Duodenal mucosa (tissue), 2 donors: ENCODE results near the gene FAIM2.

Experiments
- H3K27ac ChIP-seq: one replicate; pipeline ENCODE4 v1.7.0; 2013; ENCODE audit warnings: low read depth, low read length
- H3K27me3 ChIP-seq, 2 donors: one replicate each; pipeline ENCODE4 v1.7.0; 2013; ENCODE audit warnings: low read length in 2 of 2, control low read depth in 1 of 2; ENCODE audit not compliant: insufficient read depth in 2 of 2, control insufficient read depth in 1 of 2
- H3K36me3 ChIP-seq, 2 donors: one replicate each; pipeline ENCODE4 v1.7.0; 2013; ENCODE audit warnings: low read length in 2 of 2, control low read depth in 1 of 2; ENCODE audit not compliant: insufficient read depth in 2 of 2, control insufficient read depth in 1 of 2
- H3K4me1 ChIP-seq, 2 donors: one replicate each; pipeline ENCODE4 v1.7.0; 2013; ENCODE audit warnings: low read length in 2 of 2, control low read depth in 1 of 2; ENCODE audit not compliant: insufficient read depth in 2 of 2, control insufficient read depth in 1 of 2
- H3K4me3 ChIP-seq, 2 donors: one replicate each; pipeline ENCODE4 v1.7.0; 2013; ENCODE audit warnings: low read length in 2 of 2, low read depth in 1 of 2
- H3K9ac ChIP-seq, 2 donors: one replicate each; pipeline ENCODE4 v1.7.0; 2013; ENCODE audit warnings: low read length in 2 of 2, low read depth in 1 of 2
- H3K9me3 ChIP-seq, 2 donors: one replicate each; pipeline ENCODE4 v1.7.0; 2013; ENCODE audit warnings: low read length in 2 of 2, control low read depth in 1 of 2; ENCODE audit not compliant: control insufficient read depth in 1 of 2

FAIM2 gene

GRCh38 chr12:49825360-49825970 is 78.2 kb downstream of the FAIM2 start:
- Histone ChIP-seq H3K4me1 (peaks cover 26 to 45% of the 10 kb centered on the region in 2 donors), H3K36me3 (no peaks in the 10 kb centered on the region), H3K4me3 (no peak overlapping the region), H3K9ac (no peak overlapping the region), H3K27me3 (no peaks in the 10 kb centered on the region), H3K9me3 (no peaks in the 10 kb centered on the region), H3K27ac (peak overlapping the region; percentile 17)

- no peaks in the 10 kb centered on the region for H3K36me3 ChIP-seq
- H3K27me3 ChIP-seq: no peaks in the 10 kb centered on the region
- no peak overlapping the region for H3K9ac ChIP-seq
- no peaks in the 10 kb centered on the region for H3K9me3 ChIP-seq
- H3K4me3 ChIP-seq: no peak overlapping the region
- H3K4me1 ChIP-seq: peaks cover 26 to 45% of the 10 kb centered on the region in 2 donors
- H3K27ac ChIP-seq: no peak overlapping the region
Observed at GRCh38 chr12:49824895-49825294, 78.8 kb downstream of the FAIM2 start.

DNA sequence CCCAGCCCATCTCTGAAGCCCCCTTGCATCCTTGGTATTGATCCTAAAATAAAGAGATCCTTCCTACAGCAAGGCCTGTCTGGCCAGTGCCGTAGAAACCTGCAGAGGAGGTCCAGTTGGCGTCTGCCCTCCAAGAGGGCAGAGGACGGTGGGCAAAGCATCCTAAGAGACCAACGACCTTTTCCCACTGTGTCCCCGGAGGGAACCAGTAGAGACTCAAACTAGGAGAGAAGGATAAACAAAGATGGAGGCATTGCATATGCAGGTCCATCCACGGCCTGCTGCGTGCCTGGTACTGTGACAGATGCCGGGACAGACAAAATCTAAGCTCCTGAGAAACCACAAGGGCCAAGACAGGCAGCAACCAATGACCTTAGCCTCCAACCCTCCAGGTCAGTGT is 79.3 kb downstream of the FAIM2 start:
- Histone ChIP-seq H3K27ac (no peak overlapping the region), H3K4me3 (no peak overlapping the region), H3K4me1 (peaks cover 26 to 45% of the 10 kb centered on the region in 2 donors), H3K36me3 (no peaks in the 10 kb centered on the region), H3K9me3 (no peaks in the 10 kb centered on the region), H3K27me3 (no peaks in the 10 kb centered on the region), H3K9ac (no peak overlapping the region)

GRCh38 chr12:49823951-49824350 is 79.7 kb downstream of the FAIM2 start:
- Histone ChIP-seq H3K9ac (no peak overlapping the region), H3K9me3 (no peaks in the 10 kb centered on the region), H3K27ac (no peak overlapping the region), H3K36me3 (no peaks in the 10 kb centered on the region), H3K27me3 (no peaks in the 10 kb centered on the region), H3K4me1 (peaks cover 23 to 42% of the 10 kb centered on the region in 2 donors), H3K4me3 (no peak overlapping the region)

DNA sequence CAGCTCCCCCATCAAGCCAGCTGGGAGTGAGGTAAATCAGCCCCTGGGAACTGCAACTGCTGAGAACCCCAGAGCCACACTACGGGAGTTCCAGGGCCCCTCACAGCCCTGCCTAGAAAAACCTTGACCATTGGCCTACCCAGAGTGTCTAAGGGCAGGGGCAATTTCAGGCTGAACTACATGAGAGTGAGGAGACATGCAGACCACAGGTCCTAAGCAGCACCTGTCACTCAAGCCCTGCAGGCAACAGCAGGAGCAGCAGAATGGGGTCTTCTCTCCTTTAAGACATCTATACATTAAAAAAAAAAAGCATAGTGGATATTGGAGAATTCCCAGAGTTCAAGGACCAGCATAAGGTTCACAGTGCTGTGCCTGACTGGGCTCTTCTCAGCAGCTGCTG is 80.3 kb downstream of the FAIM2 start:
- Histone ChIP-seq H3K27me3 (no peaks in the 10 kb centered on the region), H3K36me3 (no peaks in the 10 kb centered on the region), H3K9ac (no peak overlapping the region), H3K27ac (no peak overlapping the region), H3K4me1 (peaks cover 19 to 38% of the 10 kb centered on the region in 2 donors), H3K4me3 (no peak overlapping the region), H3K9me3 (no peaks in the 10 kb centered on the region)

DNA sequence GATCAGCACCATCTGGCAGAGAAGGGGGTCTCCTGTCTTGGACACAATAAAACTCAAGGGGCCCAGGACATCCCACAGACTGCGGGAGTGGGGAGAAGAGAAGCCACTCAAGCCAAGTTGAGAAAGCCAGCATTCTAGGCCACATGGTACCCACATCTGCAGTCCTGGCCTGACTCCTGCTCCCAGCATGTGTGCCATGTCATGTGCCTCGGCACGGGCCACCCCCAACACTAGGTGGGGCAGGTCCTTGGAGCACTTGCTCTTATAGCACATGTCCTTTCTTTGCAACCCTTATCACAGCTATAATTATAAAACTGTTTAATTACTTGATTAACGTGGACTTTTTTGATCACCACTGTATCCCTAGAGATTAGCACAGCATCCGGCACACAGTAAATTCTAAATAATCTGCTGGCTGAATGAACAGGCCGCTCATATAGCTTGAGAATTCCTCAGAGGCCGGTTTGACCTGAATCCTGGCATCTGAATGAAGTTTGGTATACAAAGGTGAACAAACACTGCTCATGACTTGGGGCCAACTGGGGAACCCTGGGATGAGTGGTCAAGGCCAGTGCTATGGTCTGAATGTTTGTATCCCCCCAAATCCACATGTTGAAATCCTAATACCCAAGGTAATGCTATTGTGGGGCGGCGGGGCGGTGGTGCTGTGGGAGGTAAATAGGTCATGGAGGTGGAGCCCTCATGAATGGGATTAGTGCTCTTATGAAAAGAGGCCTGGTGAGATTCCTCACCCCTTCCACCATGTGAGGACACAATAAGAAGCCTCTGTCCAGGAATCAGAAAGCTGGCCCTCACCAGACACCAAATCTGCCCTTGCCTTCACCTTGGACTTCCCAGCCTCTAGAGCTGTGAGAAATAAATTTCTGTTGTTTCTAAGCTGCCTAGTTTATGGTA is 82.1 kb downstream of the FAIM2 start:
- H3K27ac ChIP-seq: no peak overlapping the region
- no peaks in the 10 kb centered on the region for H3K27me3 ChIP-seq
- H3K9me3 ChIP-seq: no peaks in the 10 kb centered on the region
- H3K4me3 ChIP-seq: no peak overlapping the region
- peaks cover 15 to 30% of the 10 kb centered on the region in 2 donors for H3K4me1 ChIP-seq
- no peaks in the 10 kb centered on the region for H3K36me3 ChIP-seq
- no peak overlapping the region for H3K9ac ChIP-seq

DNA sequence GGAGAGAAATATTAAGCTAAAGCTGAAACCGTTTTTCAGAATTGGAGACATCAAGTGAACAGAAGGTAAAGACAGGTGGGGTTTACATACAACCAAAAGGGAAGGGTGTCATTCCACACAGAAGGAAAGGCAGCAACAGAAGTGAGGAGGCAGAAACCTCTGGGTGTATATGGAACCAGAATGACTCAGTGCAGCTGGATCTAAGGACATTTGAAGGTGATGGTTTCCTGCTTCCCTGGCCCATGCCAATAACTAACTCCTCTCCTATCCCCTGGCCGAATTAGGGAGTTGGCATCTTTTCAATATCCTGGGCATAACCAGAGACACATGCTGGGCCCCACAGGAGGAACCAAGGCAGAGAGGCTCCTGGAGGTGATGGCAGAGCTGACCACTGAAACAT is 83.9 kb downstream of the FAIM2 start:
- Histone ChIP-seq H3K27ac (no peak overlapping the region), H3K9me3 (no peaks in the 10 kb centered on the region), H3K27me3 (no peaks in the 10 kb centered on the region), H3K4me3 (no peak overlapping the region), H3K4me1 (peaks cover 4 to 19% of the 10 kb centered on the region in 2 donors), H3K36me3 (no peaks in the 10 kb centered on the region), H3K9ac (no peak overlapping the region)

- Histone ChIP-seq H3K27me3 (no peaks in the 10 kb centered on the region), H3K4me3 (no peak overlapping the region), H3K9ac (no peak overlapping the region), H3K9me3 (no peaks in the 10 kb centered on the region), H3K36me3 (no peaks in the 10 kb centered on the region), H3K4me1 (peaks cover 0 to 5% of the 10 kb centered on the region in 2 donors), H3K27ac (no peak overlapping the region)
Observed at GRCh38 chr12:49818241-49818895, 85.3 kb downstream of the FAIM2 start.
